Measurements from ENCODE around the gene CRYL1. TPM values are rescaled to one million over a fixed set of nuclear protein-coding genes. Genes with fewer than 3 reads are reported as not detected.

Gene CRYL1
- total RNA-seq, 1 donor from 2014 or later, result 35.4 TPM

DNA sequence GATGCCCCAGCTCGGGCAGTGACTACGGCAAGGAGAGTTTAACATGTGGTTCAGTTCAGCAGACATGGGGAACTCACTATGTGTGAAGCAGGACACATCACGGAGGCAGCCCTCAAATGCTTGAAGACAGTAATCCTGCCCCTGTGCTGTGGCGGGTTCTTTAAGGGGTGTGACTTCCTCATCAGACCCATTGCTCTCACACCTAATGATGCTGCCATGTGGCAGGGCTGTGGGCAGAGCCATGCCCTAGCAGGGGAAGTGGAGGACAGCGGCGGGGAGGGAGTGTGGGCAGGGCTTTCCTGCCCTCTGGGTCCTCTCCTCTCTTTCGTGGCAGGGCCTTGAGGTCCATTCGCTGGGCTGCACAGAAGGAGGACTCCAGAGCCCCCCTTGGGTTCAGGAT lies 162.5 kb downstream of the CRYL1 start:
- TF ChIP-seq, protein P1, sequence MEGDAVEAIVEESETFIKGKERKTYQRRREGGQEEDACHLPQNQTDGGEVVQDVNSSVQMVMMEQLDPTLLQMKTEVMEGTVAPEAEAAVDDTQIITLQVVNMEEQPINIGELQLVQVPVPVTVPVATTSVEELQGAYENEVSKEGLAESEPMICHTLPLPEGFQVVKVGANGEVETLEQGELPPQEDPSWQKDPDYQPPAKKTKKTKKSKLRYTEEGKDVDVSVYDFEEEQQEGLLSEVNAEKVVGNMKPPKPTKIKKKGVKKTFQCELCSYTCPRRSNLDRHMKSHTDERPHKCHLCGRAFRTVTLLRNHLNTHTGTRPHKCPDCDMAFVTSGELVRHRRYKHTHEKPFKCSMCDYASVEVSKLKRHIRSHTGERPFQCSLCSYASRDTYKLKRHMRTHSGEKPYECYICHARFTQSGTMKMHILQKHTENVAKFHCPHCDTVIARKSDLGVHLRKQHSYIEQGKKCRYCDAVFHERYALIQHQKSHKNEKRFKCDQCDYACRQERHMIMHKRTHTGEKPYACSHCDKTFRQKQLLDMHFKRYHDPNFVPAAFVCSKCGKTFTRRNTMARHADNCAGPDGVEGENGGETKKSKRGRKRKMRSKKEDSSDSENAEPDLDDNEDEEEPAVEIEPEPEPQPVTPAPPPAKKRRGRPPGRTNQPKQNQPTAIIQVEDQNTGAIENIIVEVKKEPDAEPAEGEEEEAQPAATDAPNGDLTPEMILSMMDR (IDR thresholded peaks at IDR 0.05), result no peak
- no peak for TF ChIP-seq POLR2AphosphoS5 (IDR thresholded peaks at IDR 0.05; ENCODE audit: insufficient read depth in 1 of 2, low read depth in 1 of 2)
- no peak for TF ChIP-seq POLR2A (IDR thresholded peaks at IDR 0.05)
- intact Hi-C loops (cut with DNase I), result no loop called here
- Histone ChIP-seq H3K27ac (no peak overlapping the region), H3K36me3 (no peaks in the 10 kb centered on the region), H3K4me3 (no peak overlapping the region), H3K27me3 (no peaks in the 10 kb centered on the region), H3K4me1 (no peaks in the 10 kb centered on the region), H3K9me3 (no peaks in the 10 kb centered on the region)
- DNase-seq (ENCODE audit: extremely low spot score in 2 of 2), result no peak

DNA sequence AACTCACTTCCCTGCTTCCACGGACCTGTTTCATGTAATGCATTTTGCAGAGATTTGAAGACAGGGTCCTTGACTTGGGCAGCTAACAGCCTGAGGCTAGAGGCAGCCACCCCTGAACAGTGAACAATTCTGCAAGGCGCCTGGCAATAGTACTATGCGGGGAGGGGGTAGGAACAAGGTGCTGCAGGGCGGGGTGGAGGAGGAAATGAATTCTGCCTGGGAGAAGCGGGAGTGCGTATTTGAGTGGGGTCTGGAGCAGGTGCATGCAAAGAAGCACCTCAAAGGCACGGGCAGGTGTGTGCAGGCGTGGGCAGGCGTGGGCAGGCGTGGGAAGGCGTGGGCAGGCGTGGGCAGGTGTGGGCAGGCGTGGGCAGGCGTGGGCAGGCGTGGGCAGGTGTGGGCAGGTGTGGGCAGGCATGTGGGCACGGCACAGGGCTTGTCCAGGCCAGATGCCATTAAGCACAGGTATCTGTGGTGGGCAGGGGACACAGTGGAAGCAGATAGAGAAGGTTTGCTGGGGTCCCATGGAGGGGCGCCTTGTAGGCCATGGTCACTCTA lies 163.1 kb downstream of the CRYL1 start:
- Histone ChIP-seq H3K27me3 (no peaks in the 10 kb centered on the region), H3K4me1 (no peaks in the 10 kb centered on the region), H3K36me3 (no peaks in the 10 kb centered on the region), H3K27ac (no peak overlapping the region), H3K4me3 (no peak overlapping the region), H3K9me3 (no peaks in the 10 kb centered on the region)
- no peak for DNase-seq (ENCODE audit: extremely low spot score in 2 of 2)
- TF ChIP-seq, protein P1 (IDR thresholded peaks at IDR 0.05), result no peak
- TF ChIP-seq POLR2AphosphoS5 (IDR thresholded peaks at IDR 0.05; ENCODE audit: insufficient read depth in 1 of 2, low read depth in 1 of 2) (no peak), POLR2A (IDR thresholded peaks at IDR 0.05) (no peak)
- intact Hi-C loops (cut with DNase I), result no loop called here

DNA sequence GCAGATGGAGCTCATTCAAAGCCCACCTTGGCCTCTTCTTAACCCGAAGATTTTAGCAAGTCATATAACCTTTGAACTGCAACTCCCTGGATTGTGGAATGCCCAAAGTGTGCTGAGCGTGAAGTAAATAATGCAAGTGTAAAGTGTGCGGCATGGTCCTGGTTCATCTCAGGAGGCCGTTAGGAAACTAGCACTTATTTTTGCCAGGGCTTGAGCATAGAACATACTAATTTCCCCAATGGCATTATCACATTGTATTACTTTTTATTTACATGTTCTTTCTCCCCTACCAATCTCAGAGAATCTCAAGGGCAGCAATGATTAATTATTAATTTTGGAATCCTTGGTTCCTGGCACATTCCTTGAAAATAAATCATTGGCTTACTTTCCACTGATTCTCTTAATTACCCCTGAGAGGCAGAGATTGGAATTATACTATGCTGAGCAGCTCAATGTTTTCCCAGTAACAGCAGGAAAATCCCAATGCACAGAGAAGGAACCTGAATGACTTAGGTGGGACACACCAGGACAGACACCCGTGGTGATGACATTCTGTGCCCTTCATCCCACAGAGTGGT lies 164.7 kb downstream of the CRYL1 start:
- no peak overlapping the region for H3K27ac ChIP-seq
- intact Hi-C loops (cut with DNase I), result no loop called here
- H3K27me3 ChIP-seq, result no peaks in the 10 kb centered on the region
- TF ChIP-seq, protein P1 (IDR thresholded peaks at IDR 0.05), result no peak
- TF ChIP-seq POLR2AphosphoS5 (IDR thresholded peaks at IDR 0.05; ENCODE audit: insufficient read depth in 1 of 2, low read depth in 1 of 2) (no peak), POLR2A (IDR thresholded peaks at IDR 0.05) (no peak)
- DNase-seq (ENCODE audit: extremely low spot score in 2 of 2), result no peak
- H3K9me3 ChIP-seq, result no peaks in the 10 kb centered on the region
- H3K4me1 ChIP-seq, result no peaks in the 10 kb centered on the region
- H3K36me3 ChIP-seq, result no peaks in the 10 kb centered on the region
- H3K4me3 ChIP-seq, result no peak overlapping the region

DNA sequence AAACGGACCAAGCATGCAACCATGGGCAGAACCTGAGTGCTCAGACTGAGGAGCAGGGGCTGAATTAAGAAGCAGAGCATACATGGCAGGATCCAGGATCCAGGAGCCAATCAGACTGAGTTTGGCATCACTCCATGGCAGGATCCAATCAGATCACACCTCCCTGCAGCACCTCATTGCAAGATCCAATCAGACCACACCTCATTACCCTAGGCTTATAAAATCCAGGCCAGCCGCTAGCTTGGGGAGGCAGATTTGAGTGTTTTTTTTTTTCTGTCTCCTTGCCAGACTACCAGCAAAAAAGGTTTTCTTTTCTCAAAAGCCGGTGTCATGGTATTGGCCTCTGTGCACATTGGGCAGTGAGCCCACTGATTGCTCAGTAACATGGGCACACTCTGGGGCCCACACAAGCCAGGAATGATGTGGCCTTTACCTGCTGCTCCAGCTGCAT lies 165.6 kb downstream of the CRYL1 start:
- H3K4me1 ChIP-seq, result no peaks in the 10 kb centered on the region
- no peaks in the 10 kb centered on the region for H3K27me3 ChIP-seq
- no peak overlapping the region for H3K4me3 ChIP-seq
- DNase-seq (ENCODE audit: extremely low spot score in 2 of 2), result no peak
- H3K36me3 ChIP-seq, result no peaks in the 10 kb centered on the region
- intact Hi-C loops (cut with DNase I), result no loop called here
- TF ChIP-seq, protein P1 (IDR thresholded peaks at IDR 0.05), result no peak
- TF ChIP-seq POLR2A (IDR thresholded peaks at IDR 0.05) (no peak), POLR2AphosphoS5 (IDR thresholded peaks at IDR 0.05; ENCODE audit: insufficient read depth in 1 of 2, low read depth in 1 of 2) (no peak)
- H3K27ac ChIP-seq, result no peak overlapping the region
- no peaks in the 10 kb centered on the region for H3K9me3 ChIP-seq

DNA sequence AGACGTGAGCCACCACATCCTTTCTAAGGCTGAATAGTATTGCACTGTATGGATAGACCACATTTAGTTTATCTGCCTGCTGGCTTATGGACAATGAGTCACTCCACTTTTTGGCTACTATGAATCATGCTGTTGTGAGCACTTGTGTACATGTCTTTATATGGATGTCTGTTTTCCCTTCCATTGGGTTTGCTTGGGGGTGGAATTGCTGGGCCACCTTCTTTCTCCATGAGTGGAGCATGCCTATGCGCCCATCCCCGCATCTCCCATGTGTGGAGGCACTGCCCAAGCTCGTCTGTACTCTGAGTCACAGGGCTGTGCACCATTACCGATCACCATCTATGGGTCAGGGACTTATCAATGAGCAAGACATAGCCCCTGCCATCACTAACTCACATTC lies 166.3 kb downstream of the CRYL1 start:
- no peak overlapping the region for H3K4me3 ChIP-seq
- H3K9me3 ChIP-seq, result no peaks in the 10 kb centered on the region
- no peak for DNase-seq (ENCODE audit: extremely low spot score in 2 of 2)
- no peaks in the 10 kb centered on the region for H3K27me3 ChIP-seq
- no peaks in the 10 kb centered on the region for H3K36me3 ChIP-seq
- H3K4me1 ChIP-seq, result no peaks in the 10 kb centered on the region
- intact Hi-C loops (cut with DNase I), result no loop called here
- no peak overlapping the region for H3K27ac ChIP-seq
- TF ChIP-seq POLR2AphosphoS5 (IDR thresholded peaks at IDR 0.05; ENCODE audit: insufficient read depth in 1 of 2, low read depth in 1 of 2) (peak in 1 of 2 donors; percentile 72), POLR2A (IDR thresholded peaks at IDR 0.05) (no peak)
- TF ChIP-seq, protein P1 (IDR thresholded peaks at IDR 0.05), result no peak

Measured in vagina (tissue), 2 donors.